Right renal pelvis (tissue), 4 donors: ENCODE results near the gene CACNA1C. TPM values are rescaled to one million over a fixed set of nuclear protein-coding genes. Genes with fewer than 3 reads are reported as not detected.

ENCODE experiments used
- DNase-seq, 4 donors: peaks; one replicate each; pipeline ENCODE4 v3.0.0-alpha.2; 2013; ENCODE audit warnings: low read depth in 4 of 4, low spot score in 3 of 4, missing footprints in 1 of 4
- polyA plus RNA-seq, 4 donors: library from polyadenylated mRNA; unstranded; fragments of 120-200 nt; gene quantifications; one replicate each; pipeline ENCODE4 v1.2.1, GENCODE V29; 2013; ENCODE audit not compliant: insufficient read length in 4 of 4

Gene CACNA1C
- polyA plus RNA-seq, 4 donors, result 7.6 to 8.6 (median 7.9) TPM

- no peak for DNase-seq
Observed at GRCh38 chr12:2288001-2288400, 235.2 kb downstream of the CACNA1C start.

GRCh38 chr12:2288471-2288870 lies 235.7 kb downstream of the CACNA1C start:
- no peak for DNase-seq

GRCh38 chr12:2288875-2289274 lies 236.1 kb downstream of the CACNA1C start:
- no peak for DNase-seq

- no peak for DNase-seq
Observed at GRCh38 chr12:2289525-2289924, 236.7 kb downstream of the CACNA1C start.

GRCh38 chr12:2290091-2290490 lies 237.3 kb downstream of the CACNA1C start:
- no peak for DNase-seq

- DNase-seq, result no peak
Observed at GRCh38 chr12:2290516-2291065, 237.8 kb downstream of the CACNA1C start.

GRCh38 chr12:2291182-2291832 lies 238.5 kb downstream of the CACNA1C start:
- no peak for DNase-seq

GRCh38 chr12:2291947-2292346 lies 239.2 kb downstream of the CACNA1C start:
- no peak for DNase-seq

GRCh38 chr12:2292560-2292959 lies 239.8 kb downstream of the CACNA1C start:
- DNase-seq, result no peak

GRCh38 chr12:2294651-2295475 lies 242.1 kb downstream of the CACNA1C start:
- DNase-seq, result no peak

GRCh38 chr12:2295941-2296461 lies 243.2 kb downstream of the CACNA1C start:
- DNase-seq, result no peak

GRCh38 chr12:2297004-2297403 lies 244.2 kb downstream of the CACNA1C start:
- DNase-seq, result no peak

- DNase-seq, result no peak
Observed at GRCh38 chr12:2297658-2298057, 244.9 kb downstream of the CACNA1C start.

- DNase-seq, result no peak
Observed at GRCh38 chr12:2298556-2299200, 245.9 kb downstream of the CACNA1C start.

GRCh38 chr12:2299206-2299605 lies 246.4 kb downstream of the CACNA1C start:
- peak in 2 of 4 donors; percentile 48 to 60 for DNase-seq

- DNase-seq, result no peak
Observed at GRCh38 chr12:2300168-2300567, 247.4 kb downstream of the CACNA1C start.

GRCh38 chr12:2300886-2301285 lies 248.1 kb downstream of the CACNA1C start:
- DNase-seq, result no peak

- DNase-seq, result no peak
Observed at GRCh38 chr12:2301531-2302461, 249.0 kb downstream of the CACNA1C start.

GRCh38 chr12:2302711-2303580 lies 250.2 kb downstream of the CACNA1C start:
- no peak for DNase-seq
